ENCODE results near the gene TSPAN4. TPM values are rescaled to one million over a fixed set of nuclear protein-coding genes. Genes with fewer than 3 reads are reported as not detected.

TSPAN4 gene
- total RNA-seq, 4 donors from 2014 or later = 139 to 256 (median 221) TPM

DNA sequence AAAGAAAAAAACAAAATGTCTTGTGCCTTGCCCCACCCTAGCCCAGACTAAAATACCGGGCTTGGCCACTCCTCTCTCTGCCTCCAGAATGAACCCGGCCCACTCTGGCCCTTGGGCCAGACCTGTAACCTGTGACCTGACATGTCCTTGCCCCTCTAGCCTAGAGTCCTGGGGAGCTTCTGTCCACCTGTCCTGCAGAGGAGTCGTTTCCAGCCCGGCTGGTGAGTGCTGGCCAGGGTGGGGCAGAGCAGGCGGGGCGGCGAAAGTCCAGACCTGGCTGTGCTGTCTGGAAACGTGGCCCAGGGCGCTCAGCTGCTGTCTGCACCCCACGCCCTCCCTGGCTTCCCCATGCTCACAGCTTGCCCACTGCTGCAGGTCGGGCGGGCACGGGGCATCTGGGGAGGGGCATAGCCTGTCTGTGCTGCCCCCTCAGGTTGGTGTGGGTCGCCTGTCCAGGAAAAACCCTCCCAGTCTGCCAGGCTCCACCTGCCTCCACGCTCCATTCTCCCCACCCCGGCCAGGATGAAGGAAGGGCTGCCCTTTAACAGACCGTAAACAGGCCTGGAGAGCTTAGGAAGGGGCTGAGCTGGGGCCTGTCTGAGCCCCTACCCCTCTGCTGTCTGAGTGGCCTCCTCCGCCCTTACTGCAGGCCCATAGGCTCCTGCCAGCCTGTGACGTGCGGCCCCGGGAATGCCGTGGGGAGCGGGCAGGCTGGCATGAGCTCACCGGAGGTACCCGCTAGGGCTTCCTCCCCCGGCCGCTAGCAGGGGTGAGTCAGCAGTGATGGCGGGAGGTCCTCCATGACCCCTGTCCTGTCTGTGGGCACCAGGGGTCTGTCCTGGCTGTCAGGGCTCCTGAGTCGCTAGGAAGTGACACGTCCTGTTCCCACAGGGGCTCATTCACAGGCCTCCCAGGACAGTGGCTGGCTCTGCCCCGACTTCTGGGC lies 8.0 kb upstream of the TSPAN4 start:
- peaks cover 0 to 20% of the 10 kb centered on the region in 2 donors for H3K27me3 ChIP-seq
- H3K9me3 ChIP-seq = no peaks in the 10 kb centered on the region
- TF ChIP-seq EP300 (IDR thresholded peaks at IDR 0.05) = peak in 1 of 2 donors; percentile 77
- TF ChIP-seq, protein P1, sequence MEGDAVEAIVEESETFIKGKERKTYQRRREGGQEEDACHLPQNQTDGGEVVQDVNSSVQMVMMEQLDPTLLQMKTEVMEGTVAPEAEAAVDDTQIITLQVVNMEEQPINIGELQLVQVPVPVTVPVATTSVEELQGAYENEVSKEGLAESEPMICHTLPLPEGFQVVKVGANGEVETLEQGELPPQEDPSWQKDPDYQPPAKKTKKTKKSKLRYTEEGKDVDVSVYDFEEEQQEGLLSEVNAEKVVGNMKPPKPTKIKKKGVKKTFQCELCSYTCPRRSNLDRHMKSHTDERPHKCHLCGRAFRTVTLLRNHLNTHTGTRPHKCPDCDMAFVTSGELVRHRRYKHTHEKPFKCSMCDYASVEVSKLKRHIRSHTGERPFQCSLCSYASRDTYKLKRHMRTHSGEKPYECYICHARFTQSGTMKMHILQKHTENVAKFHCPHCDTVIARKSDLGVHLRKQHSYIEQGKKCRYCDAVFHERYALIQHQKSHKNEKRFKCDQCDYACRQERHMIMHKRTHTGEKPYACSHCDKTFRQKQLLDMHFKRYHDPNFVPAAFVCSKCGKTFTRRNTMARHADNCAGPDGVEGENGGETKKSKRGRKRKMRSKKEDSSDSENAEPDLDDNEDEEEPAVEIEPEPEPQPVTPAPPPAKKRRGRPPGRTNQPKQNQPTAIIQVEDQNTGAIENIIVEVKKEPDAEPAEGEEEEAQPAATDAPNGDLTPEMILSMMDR (IDR thresholded peaks at IDR 0.05) = no peak
- TF ChIP-seq POLR2A (IDR thresholded peaks at IDR 0.05) = peak in 1 of 2 donors; percentile 59
- peak overlapping the region; percentile 88 to 93 (median 90) for H3K27ac ChIP-seq
- H3K36me3 ChIP-seq = peaks cover 0 to 41% (median under 1%) of the 10 kb centered on the region in 3 donors
- WGBS, 2 donors = 16 to 17% methylated on average over 24 to 31 of the region's 31 CpGs
- H3K4me1 ChIP-seq = peaks cover 0 to 86% (median 46%) of the 10 kb centered on the region in 4 donors
- H3K4me3 ChIP-seq = peak overlapping the region; percentile 6 to 87 (median 48)
- no peak for DNase-seq (ENCODE audit: low spot score in 2 of 2)

DNA sequence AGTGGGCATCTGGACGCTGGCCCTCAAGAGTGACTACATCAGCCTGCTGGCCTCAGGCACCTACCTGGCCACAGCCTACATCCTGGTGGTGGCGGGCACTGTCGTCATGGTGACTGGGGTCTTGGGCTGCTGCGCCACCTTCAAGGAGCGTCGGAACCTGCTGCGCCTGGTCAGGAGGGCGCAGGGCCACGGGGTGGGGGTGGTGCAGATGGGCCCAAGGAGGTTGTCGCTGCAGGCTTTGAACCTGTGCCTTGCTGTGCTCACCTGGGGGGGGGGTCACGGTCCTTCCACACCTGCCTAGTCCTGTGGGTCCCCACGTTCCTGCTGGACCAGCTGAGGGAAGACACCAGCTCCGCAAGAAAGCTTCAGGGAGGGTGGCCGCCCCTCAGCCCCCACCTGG lies 6.4 kb upstream of the TSPAN4 start:
- peaks cover 0 to 85% (median 48%) of the 10 kb centered on the region in 4 donors for H3K4me1 ChIP-seq
- H3K27ac ChIP-seq = peak overlapping the region in 1 of 4 donors; percentile 51
- DNase-seq (ENCODE audit: low spot score in 2 of 2) = no peak
- TF ChIP-seq POLR2A (IDR thresholded peaks at IDR 0.05) = no peak
- TF ChIP-seq EP300 (IDR thresholded peaks at IDR 0.05) = no peak
- TF ChIP-seq, protein P1 (IDR thresholded peaks at IDR 0.05) = no peak
- H3K4me3 ChIP-seq = no peak overlapping the region
- H3K36me3 ChIP-seq = peaks cover 0 to 55% (median 7%) of the 10 kb centered on the region in 3 donors
- WGBS, 2 donors = 86 to 91% methylated on average over 5 to 10 of the region's 14 CpGs
- H3K9me3 ChIP-seq = no peaks in the 10 kb centered on the region
- H3K27me3 ChIP-seq = peaks cover 0 to 3% of the 10 kb centered on the region in 2 donors

DNA sequence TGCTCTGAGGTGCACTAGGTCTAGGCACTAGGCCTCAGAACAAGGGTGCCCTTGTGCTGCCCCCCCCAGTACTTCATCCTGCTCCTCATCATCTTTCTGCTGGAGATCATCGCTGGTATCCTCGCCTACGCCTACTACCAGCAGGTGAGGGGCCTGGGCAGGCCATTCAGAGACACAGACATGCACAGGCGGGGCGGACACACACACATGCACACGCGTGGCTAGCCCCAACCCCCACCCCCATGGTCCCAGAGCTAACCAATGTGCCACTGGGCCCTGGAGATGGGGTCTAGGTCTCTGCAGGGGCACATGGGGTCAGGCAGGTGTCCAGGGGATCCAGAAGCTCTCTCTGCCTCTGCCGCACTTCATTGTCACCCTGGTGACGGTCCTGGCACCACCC lies 6.0 kb upstream of the TSPAN4 start:
- TF ChIP-seq, protein P1 (IDR thresholded peaks at IDR 0.05) = no peak
- TF ChIP-seq EP300 (IDR thresholded peaks at IDR 0.05) = no peak
- no peak for TF ChIP-seq POLR2A (IDR thresholded peaks at IDR 0.05)
- H3K36me3 ChIP-seq = peaks cover 0 to 55% (median 7%) of the 10 kb centered on the region in 3 donors
- no peaks in the 10 kb centered on the region for H3K9me3 ChIP-seq
- H3K27ac ChIP-seq = peak overlapping the region in 2 of 4 donors; percentile 36 to 51
- DNase-seq (ENCODE audit: low spot score in 2 of 2) = no peak
- H3K27me3 ChIP-seq = no peaks in the 10 kb centered on the region
- WGBS, 2 donors = 77 to 85% methylated on average over 7 to 9 of the region's 9 CpGs
- no peak overlapping the region for H3K4me3 ChIP-seq
- H3K4me1 ChIP-seq = peaks cover 0 to 85% (median 50%) of the 10 kb centered on the region in 4 donors

DNA sequence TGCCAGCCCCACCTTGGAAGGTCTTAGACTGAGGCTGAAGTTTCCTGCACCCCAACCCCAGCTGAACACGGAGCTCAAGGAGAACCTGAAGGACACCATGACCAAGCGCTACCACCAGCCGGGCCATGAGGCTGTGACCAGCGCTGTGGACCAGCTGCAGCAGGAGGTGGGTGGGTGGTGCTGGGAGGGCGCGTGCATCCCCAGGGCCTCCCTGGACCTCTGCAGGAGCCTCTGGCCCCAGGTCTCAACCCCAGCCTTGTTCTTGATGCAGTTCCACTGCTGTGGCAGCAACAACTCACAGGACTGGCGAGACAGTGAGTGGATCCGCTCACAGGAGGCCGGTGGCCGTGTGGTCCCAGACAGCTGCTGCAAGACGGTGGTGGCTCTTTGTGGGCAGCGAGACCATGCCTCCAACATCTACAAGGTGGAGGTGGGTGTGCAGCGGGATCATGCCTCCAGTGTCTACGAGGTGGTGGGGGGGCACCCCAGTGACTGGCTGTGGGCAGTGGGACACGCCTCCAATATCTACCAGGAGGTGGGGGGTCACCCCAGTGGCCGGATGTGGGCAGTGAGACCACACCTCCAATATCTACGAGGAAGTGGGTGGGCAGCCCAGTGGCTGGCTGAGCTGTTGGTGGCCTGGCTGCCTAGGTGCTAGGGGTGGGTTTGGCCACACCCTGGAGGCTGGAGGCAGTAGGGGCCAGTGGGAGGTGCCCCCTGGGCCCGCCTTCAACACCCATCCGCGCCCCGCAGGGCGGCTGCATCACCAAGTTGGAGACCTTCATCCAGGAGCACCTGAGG lies 5.3 kb upstream of the TSPAN4 start:
- TF ChIP-seq POLR2A (IDR thresholded peaks at IDR 0.05) (no peak), EP300 (IDR thresholded peaks at IDR 0.05) (no peak)
- TF ChIP-seq, protein P1 (IDR thresholded peaks at IDR 0.05) = no peak
- Histone ChIP-seq H3K4me3 (no peak overlapping the region), H3K27me3 (no peaks in the 10 kb centered on the region), H3K9me3 (no peaks in the 10 kb centered on the region), H3K4me1 (peaks cover 0 to 80% (median 46%) of the 10 kb centered on the region in 4 donors), H3K27ac (peak overlapping the region in 2 of 4 donors; percentile 36 to 51), H3K36me3 (peaks cover 0 to 55% (median 7%) of the 10 kb centered on the region in 3 donors)
- WGBS, 2 donors = 86 to 88% methylated on average over 8 to 22 of the region's 22 CpGs
- DNase-seq (ENCODE audit: low spot score in 2 of 2) = no peak

Data from tibial nerve (tissue), 4 donors.